Stomach (tissue), 9 donors: ENCODE results near the gene CNN2. TPM values are rescaled to one million over a fixed set of nuclear protein-coding genes. Genes with fewer than 3 reads are reported as not detected.

Source experiments
- DNase-seq, 2 donors: peaks; one replicate each; pipeline versions ENCODE4 v3.0.0 to v3.0.0-alpha.2; 2013 to 2019
- H3K27ac ChIP-seq, 5 donors: fragments of 200-600 bp in 4 of 5; sonication (generic) in 4 of 5; one replicate each; pipeline ENCODE4 v1.5.1; 2013 to 2019; ENCODE audit warnings: mild to moderate bottlenecking in 1 of 5, moderate library complexity in 1 of 5
- H3K27me3 ChIP-seq, 3 donors: fragments of 200-600 bp; sonication (generic); one replicate each; pipeline ENCODE4 v1.5.1; 2017 to 2019; ENCODE audit warnings: mixed run types in 1 of 3
- H3K36me3 ChIP-seq, 4 donors: fragments of 200-600 bp; sonication (generic); 1 replicate in 3 of 4; 2 replicates in 1 of 4; pipeline ENCODE4 v1.5.1; 2016 to 2019
- H3K4me1 ChIP-seq, 4 donors: fragments of 200-600 bp; sonication (generic); one replicate each; pipeline ENCODE4 v1.5.1; 2016 to 2019
- H3K4me3 ChIP-seq, 4 donors: fragments of 200-600 bp; sonication (generic) in 3 of 4; one replicate each; pipeline ENCODE4 v1.5.1; 2016 to 2019; ENCODE audit warnings: mild to moderate bottlenecking in 1 of 4
- H3K9me3 ChIP-seq, 4 donors: fragments of 200-600 bp; sonication (generic); one replicate each; pipeline ENCODE4 v1.5.1; 2016 to 2019
- EP300 ChIP-seq: sonication (generic); formaldehyde crosslinking; IDR thresholded peaks from one replicate; pipeline ENCODE4 v1.6.1; 2017; ENCODE audit warnings: antibody characterized with exemption
- POLR2A ChIP-seq, 4 donors: fragments of 450-650 bp; IDR thresholded peaks; one replicate each; pipeline ENCODE4 v1.6.1; 2016; ENCODE audit warnings: antibody characterized with exemption in 4 of 4, control low read depth in 2 of 4, mild to moderate bottlenecking in 1 of 4, moderate library complexity in 1 of 4
- POLR2AphosphoS5 ChIP-seq, 3 donors: sonication (generic); formaldehyde crosslinking; IDR thresholded peaks; one replicate each; pipeline ENCODE4 v1.6.1; 2016; ENCODE audit warnings: antibody characterized with exemption in 3 of 3
- WGBS, 5 donors: extraction: QIAGEN DNeasy Blood & Tissue Kit in 3 of 5; methylation state at CpG; one replicate each; pipeline versions ENCODE4 v1.1.5 to v1.1.7; 2013 to 2018; 5-methylcytosine and 5-hydroxymethylcytosine counted together
- intact Hi-C: fragments of 100-400 bp; cut with DNase I; formaldehyde crosslinking; loops from one replicate; pipeline ENCODE4 v1.15.1; 2023; ENCODE audit warnings: low total_unique reads
- polyA plus RNA-seq, 3 donors: library from polyadenylated mRNA; stranded (reverse); fragments of 200-250 nt; gene quantifications; one replicate each; pipeline ENCODE4 v1.2.3, GENCODE V29; 2013
- total RNA-seq, 5 donors: library from RNA; depleted of rRNA; stranded (reverse); fragments of >200 nt; gene quantifications; one replicate each; pipeline versions ENCODE4 v1.1.0 to v1.2.3, GENCODE V29; 2014 to 2016
- TF ChIP-seq, protein P1 (sequence below), 7 experiments: fragments of 450-650 bp in 4 of 7; fragments of 200-600 bp in 3 of 7; sonication (generic) in 3 of 7; IDR thresholded peaks; one replicate each; pipeline ENCODE4 v1.5.1; 2016 to 2019; ENCODE audit warnings: antibody characterized with exemption in 7 of 7, control low read depth in 2 of 7, mild to moderate bottlenecking in 1 of 7
- donor health status: healthy with polysubstance abuse.
- donor health status: Bipolar disorder and iron deficiency.
- donor health status: healthy.

CNN2 gene
- total and polyA plus RNA-seq, 8 donors: 7.0 to 98.5 (median 81.4) TPM

DNA sequence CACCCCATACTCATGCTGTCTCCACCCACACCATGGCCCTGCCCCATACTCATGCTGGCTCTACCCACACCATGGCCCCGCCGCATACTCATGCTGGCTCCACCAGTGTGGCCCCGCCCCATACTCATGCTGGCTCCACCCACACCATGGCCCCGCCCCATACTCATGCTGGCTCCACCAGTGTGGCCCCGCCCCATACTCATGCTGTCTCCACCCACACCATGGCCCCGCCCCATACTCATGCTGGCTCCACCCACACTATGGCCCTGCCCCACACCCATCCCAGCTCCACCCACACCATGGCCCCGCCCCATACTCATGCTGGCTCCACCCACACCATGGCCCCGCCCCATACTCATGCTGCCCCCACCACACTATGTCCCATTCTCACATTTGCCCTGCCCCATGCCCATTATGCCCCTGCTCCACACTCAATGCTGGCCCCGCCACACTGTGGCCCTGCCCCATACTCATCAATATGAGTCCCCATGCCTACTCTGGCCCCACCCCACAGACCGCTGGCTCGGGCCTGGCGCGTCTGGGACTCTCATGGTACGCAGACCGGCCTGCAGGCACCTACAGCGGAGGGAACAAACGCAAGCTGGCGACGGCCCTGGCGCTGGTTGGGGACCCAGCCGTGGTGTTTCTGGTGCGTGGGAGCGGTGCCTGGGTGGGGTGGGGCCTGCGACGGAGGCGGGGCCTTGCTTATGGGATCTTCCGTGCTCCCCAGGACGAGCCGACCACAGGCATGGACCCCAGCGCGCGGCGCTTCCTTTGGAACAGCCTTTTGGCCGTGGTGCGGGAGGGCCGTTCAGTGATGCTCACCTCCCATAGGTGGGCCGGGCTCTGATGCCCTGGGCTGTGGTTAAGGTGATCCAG lies 36.9 kb downstream of the CNN2 start:
- Histone ChIP-seq H3K9me3 (peaks cover 4 to 11% (median 8%) of the 10 kb centered on the region in 4 donors), H3K27ac (no peak overlapping the region), H3K36me3 (peaks cover 0 to 6% (median 2%) of the 10 kb centered on the region in 4 donors), H3K27me3 (peaks cover 0 to 34% (median 26%) of the 10 kb centered on the region in 3 donors), H3K4me3 (no peak overlapping the region), H3K4me1 (peaks cover 35 to 45% (median 37%) of the 10 kb centered on the region in 4 donors)
- 70 to 92% (median 75%) methylated on average over 29 to 37 of the region's 37 CpGs for WGBS, 5 donors
- intact Hi-C loops: no loop called here
- no peak for DNase-seq
- TF ChIP-seq EP300: no peak
- TF ChIP-seq, protein P1, sequence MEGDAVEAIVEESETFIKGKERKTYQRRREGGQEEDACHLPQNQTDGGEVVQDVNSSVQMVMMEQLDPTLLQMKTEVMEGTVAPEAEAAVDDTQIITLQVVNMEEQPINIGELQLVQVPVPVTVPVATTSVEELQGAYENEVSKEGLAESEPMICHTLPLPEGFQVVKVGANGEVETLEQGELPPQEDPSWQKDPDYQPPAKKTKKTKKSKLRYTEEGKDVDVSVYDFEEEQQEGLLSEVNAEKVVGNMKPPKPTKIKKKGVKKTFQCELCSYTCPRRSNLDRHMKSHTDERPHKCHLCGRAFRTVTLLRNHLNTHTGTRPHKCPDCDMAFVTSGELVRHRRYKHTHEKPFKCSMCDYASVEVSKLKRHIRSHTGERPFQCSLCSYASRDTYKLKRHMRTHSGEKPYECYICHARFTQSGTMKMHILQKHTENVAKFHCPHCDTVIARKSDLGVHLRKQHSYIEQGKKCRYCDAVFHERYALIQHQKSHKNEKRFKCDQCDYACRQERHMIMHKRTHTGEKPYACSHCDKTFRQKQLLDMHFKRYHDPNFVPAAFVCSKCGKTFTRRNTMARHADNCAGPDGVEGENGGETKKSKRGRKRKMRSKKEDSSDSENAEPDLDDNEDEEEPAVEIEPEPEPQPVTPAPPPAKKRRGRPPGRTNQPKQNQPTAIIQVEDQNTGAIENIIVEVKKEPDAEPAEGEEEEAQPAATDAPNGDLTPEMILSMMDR (IDR thresholded peaks at IDR 0.05): no peak
- TF ChIP-seq POLR2A (IDR thresholded peaks at IDR 0.05): no peak
- TF ChIP-seq POLR2AphosphoS5 (IDR thresholded peaks at IDR 0.05): no peak

- intact Hi-C loops: no loop called here
- TF ChIP-seq, protein P1 (IDR thresholded peaks at IDR 0.05): no peak
- TF ChIP-seq POLR2A (IDR thresholded peaks at IDR 0.05) (no peak), EP300 (no peak), POLR2AphosphoS5 (IDR thresholded peaks at IDR 0.05) (no peak)
- no peak for DNase-seq
- no peak overlapping the region for H3K4me3 ChIP-seq
- peaks cover 0 to 43% (median 29%) of the 10 kb centered on the region in 3 donors for H3K27me3 ChIP-seq
- WGBS, 5 donors: 64 to 84% (median 69%) methylated on average over 29 to 37 of the region's 37 CpGs
- peaks cover 37 to 53% (median 43%) of the 10 kb centered on the region in 4 donors for H3K4me1 ChIP-seq
- peaks cover 0 to 3% (median under 1%) of the 10 kb centered on the region in 4 donors for H3K9me3 ChIP-seq
- no peaks in the 10 kb centered on the region for H3K36me3 ChIP-seq
- no peak overlapping the region for H3K27ac ChIP-seq
Observed at GRCh38 chr19:1063909-1064660, 37.7 kb downstream of the CNN2 start.

GRCh38 chr19:1064661-1065605 lies 38.5 kb downstream of the CNN2 start:
- 9 to 13% (median 12%) methylated on average over 50 to 60 of the region's 60 CpGs for WGBS, 5 donors
- Histone ChIP-seq H3K4me3 (peak overlapping the region in 1 of 4 donors; percentile 24), H3K9me3 (no peaks in the 10 kb centered on the region), H3K4me1 (peaks cover 44 to 62% (median 51%) of the 10 kb centered on the region in 4 donors), H3K27me3 (peaks cover 0 to 51% (median 29%) of the 10 kb centered on the region in 3 donors), H3K27ac (peak overlapping the region in 1 of 5 donors; percentile 38), H3K36me3 (no peaks in the 10 kb centered on the region)
- intact Hi-C loops: no loop called here
- TF ChIP-seq POLR2AphosphoS5 (IDR thresholded peaks at IDR 0.05) (peak in 1 of 3 donors; percentile 74), EP300 (no peak), POLR2A (IDR thresholded peaks at IDR 0.05) (no peak)
- TF ChIP-seq, protein P1 (IDR thresholded peaks at IDR 0.05): peak in 5 of 7 experiments; percentile 55 to 92 (median 87)
- peak; percentile 81 to 87 for DNase-seq
